OCI-LY7 (cell line): ENCODE results near the gene LRRN3.

ENCODE experiments used
- CTCF ChIP-seq: fragments of 200-600 bp; sonication (generic); conservative IDR thresholded peaks from 2 replicates; pipeline ENCODE4 v1.5.1; 2014; ENCODE audit warnings: mild to moderate bottlenecking, antibody characterized with exemption, low read length, moderate library complexity, mixed read lengths
- EZH2phosphoT487 ChIP-seq: fragments of 200-600 bp; sonication (generic); IDR thresholded peaks from 2 replicates; pipeline ENCODE4 v1.6.1; 2018; ENCODE audit warnings: low read depth, borderline replicate concordance, mild to moderate bottlenecking, mixed run types, antibody characterized with exemption, low read length, moderate library complexity, mixed read lengths

DNA sequence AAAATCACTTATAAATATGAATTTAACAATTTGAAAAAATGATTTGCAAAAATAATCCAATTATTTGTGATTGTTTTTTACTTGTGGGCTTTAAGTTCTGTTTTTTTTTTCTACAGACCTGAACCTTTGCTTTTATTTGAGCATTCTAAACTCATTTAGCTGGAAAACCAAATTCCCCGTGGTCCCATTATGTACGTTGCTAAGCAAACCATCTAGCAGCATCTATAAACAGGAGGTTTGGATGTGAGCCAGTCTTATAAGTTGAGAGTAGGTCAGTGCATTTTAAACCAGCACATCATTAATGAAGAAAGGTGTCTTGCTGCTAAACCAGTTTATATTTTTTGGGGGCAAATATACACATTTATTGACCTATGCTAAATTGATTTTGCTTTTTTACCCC is 77.3 kb downstream of the LRRN3 start:
- no peak for TF ChIP-seq CTCF
- TF ChIP-seq EZH2phosphoT487: no peak
